Ovary (tissue), 9 donors: ENCODE data around the gene PPP1R1A. TPM values are rescaled to one million over a fixed set of nuclear protein-coding genes. Genes with fewer than 3 reads are reported as not detected.

Experiments
- DNase-seq, 5 donors: peaks; one replicate each; pipeline ENCODE4 v3.0.0-alpha.2; 2019 to 2020
- H3K27ac ChIP-seq, 2 donors: fragments of 200-600 bp; one replicate each; pipeline versions ENCODE4 v1.5.1 to v1.8.0; 2019 to 2022
- H3K27me3 ChIP-seq: fragments of 200-600 bp; one replicate; pipeline ENCODE4 v1.8.0; 2022
- H3K36me3 ChIP-seq: fragments of 200-600 bp; sonication (generic); one replicate; pipeline ENCODE4 v1.5.1; 2019
- H3K4me1 ChIP-seq: one replicate; pipeline ENCODE4 v1.8.1; 2013; ENCODE audit warnings: mild to moderate bottlenecking, moderate library complexity; ENCODE audit not compliant: insufficient read depth
- H3K4me3 ChIP-seq: fragments of 200-600 bp; sonication (generic); one replicate; pipeline ENCODE4 v1.5.1; 2017
- H3K9me3 ChIP-seq, 2 donors: fragments of 200-600 bp in 1 of 2; sonication (generic) in 1 of 2; one replicate each; pipeline versions ENCODE4 v1.5.1 to v1.8.1; 2013 to 2019; ENCODE audit warnings: mild to moderate bottlenecking in 1 of 2, moderate library complexity in 1 of 2
- EP300 ChIP-seq: sonication (generic); formaldehyde crosslinking; IDR thresholded peaks from one replicate; pipeline ENCODE4 v1.6.1; 2017; ENCODE audit warnings: antibody characterized with exemption
- POLR2A ChIP-seq: fragments of 450-650 bp; IDR thresholded peaks from one replicate; pipeline ENCODE4 v1.6.1; 2017; ENCODE audit warnings: antibody characterized with exemption, mild to moderate bottlenecking, moderate library complexity
- WGBS, 3 donors: extraction: QIAGEN DNeasy Blood & Tissue Kit in 1 of 3; methylation state at CpG; one replicate each; pipeline versions ENCODE4 v1.1.5 to v1.1.7; 2013 to 2017; 5-methylcytosine and 5-hydroxymethylcytosine counted together
- intact Hi-C, 4 donors: fragments of 100-400 bp; cut with DNase I; formaldehyde crosslinking; loops; one replicate each; pipeline versions ENCODE4 v1.11.0 to v1.15.1; 2022 to 2023
- polyA plus RNA-seq, 2 donors: library from polyadenylated mRNA; stranded (reverse); fragments of 200-250 nt in 1 of 2; fragments of 350-450 nt in 1 of 2; fragmentation: Illumina TruSeq in 1 of 2; extraction: RNeasy Lipid Tissue Mini Kit (QIAGEN cat#74804) in 1 of 2; gene quantifications; one replicate each; pipeline ENCODE4 v1.2.3, GENCODE V29; 2013 to 2014
- total RNA-seq, 7 donors: library from RNA; depleted of rRNA in 2 of 7; stranded (reverse); fragments of >200 nt in 2 of 7; fragmentation: NEBNext Ultra II Directional in 3 of 7; extraction: Animal tissue kit (Norgen Biotek cat#: 25700) in 3 of 7; gene quantifications; one replicate each; pipeline versions ENCODE4 v1.1.0 to v1.2.4, GENCODE V29; 2016 to 2023
- TF ChIP-seq, protein P1 (sequence below), 3 donors: fragments of 450-650 bp in 2 of 3; fragments of 200-600 bp in 1 of 3; IDR thresholded peaks; one replicate each; pipeline versions ENCODE4 v1.5.1 to v1.8.0; 2016 to 2022; ENCODE audit warnings: antibody characterized with exemption in 3 of 3, mild to moderate bottlenecking in 1 of 3
- donor health status: DM: no; HTN: no; CAD: no; lungs with moderate emphysema.
- donor health status: DM: no; HTN: no; CAD: no.
- donor health status: Bipolar disorder and iron deficiency.
- donor health status: DM: yes; HTN: yes; CAD: no.
- donor health status: DM: no; HTN: no; CAD: no.
- donor health status: DM: yes; HTN: yes; CAD: no.

Gene PPP1R1A
- total and polyA plus RNA-seq, 9 donors: 2.0 to 25.2 (median 6.2) TPM

DNA sequence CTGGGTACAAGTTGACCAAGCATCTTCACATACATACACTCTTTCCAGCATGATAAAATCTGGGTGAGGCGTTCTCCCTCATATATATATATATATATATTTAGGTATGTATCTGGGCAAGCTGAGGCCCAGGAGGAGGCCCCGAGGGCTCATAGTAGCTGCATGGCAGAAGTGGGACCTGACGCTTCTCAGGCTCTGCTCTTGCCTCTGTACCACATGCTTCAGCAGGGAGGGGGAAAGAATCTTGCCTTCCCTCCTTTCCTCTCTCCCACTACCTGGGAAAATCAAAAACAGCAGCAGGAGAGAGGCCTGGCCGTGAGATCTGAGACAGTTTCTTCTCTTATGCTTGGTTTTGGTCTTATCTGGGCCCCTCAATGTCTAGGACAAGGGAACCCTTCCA is 9.2 kb downstream of the PPP1R1A start:
- Histone ChIP-seq H3K4me1 (peaks cover 1% of the 10 kb centered on the region), H3K36me3 (no peaks in the 10 kb centered on the region), H3K27ac (no peak overlapping the region), H3K27me3 (no peaks in the 10 kb centered on the region), H3K4me3 (no peak overlapping the region), H3K9me3 (no peaks in the 10 kb centered on the region)
- intact Hi-C loops: no loop called here
- no peak for TF ChIP-seq POLR2A
- TF ChIP-seq, protein P1, sequence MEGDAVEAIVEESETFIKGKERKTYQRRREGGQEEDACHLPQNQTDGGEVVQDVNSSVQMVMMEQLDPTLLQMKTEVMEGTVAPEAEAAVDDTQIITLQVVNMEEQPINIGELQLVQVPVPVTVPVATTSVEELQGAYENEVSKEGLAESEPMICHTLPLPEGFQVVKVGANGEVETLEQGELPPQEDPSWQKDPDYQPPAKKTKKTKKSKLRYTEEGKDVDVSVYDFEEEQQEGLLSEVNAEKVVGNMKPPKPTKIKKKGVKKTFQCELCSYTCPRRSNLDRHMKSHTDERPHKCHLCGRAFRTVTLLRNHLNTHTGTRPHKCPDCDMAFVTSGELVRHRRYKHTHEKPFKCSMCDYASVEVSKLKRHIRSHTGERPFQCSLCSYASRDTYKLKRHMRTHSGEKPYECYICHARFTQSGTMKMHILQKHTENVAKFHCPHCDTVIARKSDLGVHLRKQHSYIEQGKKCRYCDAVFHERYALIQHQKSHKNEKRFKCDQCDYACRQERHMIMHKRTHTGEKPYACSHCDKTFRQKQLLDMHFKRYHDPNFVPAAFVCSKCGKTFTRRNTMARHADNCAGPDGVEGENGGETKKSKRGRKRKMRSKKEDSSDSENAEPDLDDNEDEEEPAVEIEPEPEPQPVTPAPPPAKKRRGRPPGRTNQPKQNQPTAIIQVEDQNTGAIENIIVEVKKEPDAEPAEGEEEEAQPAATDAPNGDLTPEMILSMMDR (IDR thresholded peaks at IDR 0.05): no peak
- no peak for TF ChIP-seq EP300
- 56 to 63% (median 59%) methylated on average over 4 of the region's 4 CpGs for WGBS, 3 donors
- DNase-seq: no peak

DNA sequence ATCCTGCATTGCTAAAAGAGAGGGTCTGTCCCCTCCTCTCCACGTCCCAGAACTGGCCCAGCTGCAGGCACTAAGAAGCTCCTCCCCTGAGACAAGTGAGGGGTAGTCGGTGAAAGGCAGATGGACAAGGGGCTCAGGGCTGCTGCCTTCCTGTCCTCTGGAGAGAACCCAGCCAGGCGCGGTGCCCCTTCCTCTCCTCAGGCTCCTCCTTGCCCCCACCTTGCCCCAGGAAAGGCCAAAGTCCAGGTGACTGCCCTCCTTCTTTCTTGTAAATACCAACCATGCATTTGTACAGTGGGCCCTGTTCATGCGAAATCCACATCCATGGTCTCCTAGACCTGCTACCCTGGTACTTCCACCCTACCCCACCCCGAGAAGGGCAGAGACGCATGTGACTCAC is 9.7 kb downstream of the PPP1R1A start:
- no peak overlapping the region for H3K27ac ChIP-seq
- no peaks in the 10 kb centered on the region for H3K9me3 ChIP-seq
- intact Hi-C loops: no loop called here
- TF ChIP-seq, protein P1 (IDR thresholded peaks at IDR 0.05): no peak
- no peak for TF ChIP-seq POLR2A
- no peak for TF ChIP-seq EP300
- WGBS, 3 donors: 85 to 88% (median 86%) methylated on average over 7 of the region's 7 CpGs
- no peak overlapping the region for H3K4me3 ChIP-seq
- no peaks in the 10 kb centered on the region for H3K36me3 ChIP-seq
- no peak for DNase-seq
- no peaks in the 10 kb centered on the region for H3K27me3 ChIP-seq
- peaks cover 1% of the 10 kb centered on the region for H3K4me1 ChIP-seq

DNA sequence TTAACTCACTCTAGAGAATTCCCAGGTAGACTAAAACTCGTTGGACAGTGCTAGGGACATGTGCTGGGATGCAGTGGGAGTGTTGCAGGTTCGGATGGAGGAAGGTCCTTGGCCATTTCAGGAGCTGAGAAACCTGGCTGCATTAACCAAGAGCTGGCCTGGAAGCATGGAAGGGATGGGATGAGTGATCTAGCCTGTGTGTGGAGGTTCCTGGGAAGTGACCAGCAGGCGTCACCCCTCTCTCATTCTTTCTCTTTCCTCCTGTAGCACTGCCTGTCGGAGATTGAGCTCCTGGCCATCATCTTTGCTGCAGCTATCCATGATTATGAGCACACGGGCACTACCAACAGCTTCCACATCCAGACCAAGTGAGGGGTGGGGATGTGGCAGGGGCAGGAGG is 15.6 kb downstream of the PPP1R1A start:
- intact Hi-C loops: no loop called here
- Histone ChIP-seq H3K36me3 (no peaks in the 10 kb centered on the region), H3K9me3 (no peaks in the 10 kb centered on the region), H3K4me1 (no peaks in the 10 kb centered on the region), H3K4me3 (no peak overlapping the region), H3K27ac (no peak overlapping the region), H3K27me3 (no peaks in the 10 kb centered on the region)
- DNase-seq: no peak
- WGBS, 3 donors: 55 to 71% (median 56%) methylated on average over 5 of the region's 5 CpGs
- no peak for TF ChIP-seq EP300
- TF ChIP-seq, protein P1 (IDR thresholded peaks at IDR 0.05): no peak

DNA sequence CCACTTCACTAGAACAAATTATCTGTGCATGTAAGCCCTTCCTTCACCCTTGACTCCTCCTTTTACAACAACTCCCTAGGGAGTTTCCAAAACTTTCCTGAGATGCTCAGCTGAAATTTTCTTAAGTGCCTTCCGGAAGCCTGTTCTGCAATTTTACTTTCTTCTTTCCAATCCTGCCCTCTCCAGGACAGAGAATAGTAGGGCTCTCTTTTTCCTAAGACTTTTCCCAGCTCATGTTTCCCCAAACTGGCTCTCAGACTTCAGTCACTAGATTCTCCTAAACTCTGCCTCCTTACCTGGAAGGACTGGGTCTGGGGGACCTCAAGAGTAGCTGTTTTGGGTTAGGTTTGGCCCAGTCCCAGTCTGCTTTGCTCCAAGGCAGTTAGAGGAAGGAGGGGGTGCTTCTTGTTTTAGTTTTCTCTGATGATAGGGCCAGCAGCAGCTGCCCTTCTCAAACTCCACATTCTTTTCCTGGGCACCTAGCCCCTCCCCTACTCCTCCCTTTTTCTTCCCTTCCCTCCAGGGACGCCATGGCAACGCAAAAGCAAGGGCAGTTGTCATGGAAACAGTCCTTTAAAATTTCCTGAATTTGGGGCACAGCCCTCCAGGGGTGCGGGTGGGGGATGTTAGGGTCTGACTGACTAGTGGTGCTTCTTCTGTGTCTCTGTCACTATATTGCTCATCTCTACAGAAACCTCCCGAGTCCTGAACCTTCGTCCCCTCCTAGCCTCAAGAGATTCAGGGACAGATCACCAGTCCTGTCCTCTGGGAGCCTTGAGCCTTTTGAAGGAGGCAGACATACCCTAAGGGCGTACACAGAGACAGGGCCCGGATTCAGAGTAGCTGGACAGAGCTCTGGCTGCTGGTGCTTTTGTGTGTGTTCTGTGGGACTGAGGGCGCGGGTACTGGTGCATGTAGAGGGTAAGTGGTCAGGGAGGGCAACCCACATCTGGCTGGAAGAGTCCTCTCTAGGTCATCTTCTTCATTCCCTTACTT is 17.0 kb downstream of the PPP1R1A start:
- H3K4me3 ChIP-seq: no peak overlapping the region
- H3K27ac ChIP-seq: no peak overlapping the region
- H3K9me3 ChIP-seq: no peaks in the 10 kb centered on the region
- DNase-seq: no peak
- H3K36me3 ChIP-seq: no peaks in the 10 kb centered on the region
- no peaks in the 10 kb centered on the region for H3K27me3 ChIP-seq
- no peaks in the 10 kb centered on the region for H3K4me1 ChIP-seq
- TF ChIP-seq, protein P1 (IDR thresholded peaks at IDR 0.05): no peak
- TF ChIP-seq EP300: no peak
- no peak for TF ChIP-seq POLR2A
- intact Hi-C loops: no loop called here
- 68 to 78% (median 76%) methylated on average over 10 of the region's 10 CpGs for WGBS, 3 donors
